Measurements from ENCODE around the gene CIITA.

- TF ChIP-seq CTCF (IDR thresholded peaks at IDR 0.05; ENCODE audit: low read depth, low read length, poor library complexity, severe bottlenecking) (no peak), EZH2phosphoT487 (IDR thresholded peaks at IDR 0.05; ENCODE audit: borderline replicate concordance, low read length) (no peak)
Measured at GRCh38 chr16:10926867-10927266, 49.9 kb downstream of the CIITA start.

All from DOHH2 (cell line).